IgD-negative memory B cell (primary cell): ENCODE results near the gene LMO7. TPM values are rescaled to one million over a fixed set of nuclear protein-coding genes. Genes with fewer than 3 reads are reported as not detected.
A peak's percentile ranks its signal among the peaks of the same experiment; 100 is the strongest.

Experiments
- H3K27ac Mint-ChIP-seq, 3 donors: one replicate each; pipeline ENCODE4 v1.8.0; 2020 to 2022; ENCODE audit warnings: mild to moderate bottlenecking in 3 of 3, mixed read lengths in 3 of 3, moderate library complexity in 1 of 3
- H3K27me3 Mint-ChIP-seq: one replicate; pipeline ENCODE4 v1.8.0; 2021; ENCODE audit warnings: mixed read lengths
- H3K36me3 Mint-ChIP-seq: one replicate; pipeline ENCODE4 v1.8.0; 2020; ENCODE audit warnings: mild to moderate bottlenecking, mixed read lengths
- H3K4me1 Mint-ChIP-seq, 3 donors: one replicate each; pipeline ENCODE4 v1.8.0; 2020 to 2022; ENCODE audit warnings: mixed read lengths in 3 of 3, mild to moderate bottlenecking in 1 of 3
- H3K4me3 Mint-ChIP-seq, 4 donors: one replicate each; pipeline ENCODE4 v1.8.0; 2020 to 2022; ENCODE audit warnings: mild to moderate bottlenecking in 4 of 4, mixed read lengths in 4 of 4, moderate library complexity in 3 of 4
- H3K9me3 Mint-ChIP-seq, 3 donors: one replicate each; pipeline ENCODE4 v1.8.0; 2020 to 2021; ENCODE audit warnings: mixed read lengths in 3 of 3, mild to moderate bottlenecking in 1 of 3
- polyA plus RNA-seq: library from polyadenylated mRNA; unstranded; fragments of 300-500 nt; fragmentation: Illumina TruSeq; gene quantifications from one replicate; pipeline ENCODE4 v1.2.3, GENCODE V29; 2021

LMO7 gene
- polyA plus RNA-seq, 1 donor from 2014 or later: 6.6 TPM

GRCh38 chr13:75797239-75797638, 161.1 kb downstream of the LMO7 start:
- H3K36me3 Mint-ChIP-seq: peaks cover 4% of the 10 kb centered on the region
- H3K27me3 Mint-ChIP-seq: no peaks in the 10 kb centered on the region
- peaks cover 0 to 1% (median 0%) of the 10 kb centered on the region in 3 donors for H3K4me1 Mint-ChIP-seq
- no peaks in the 10 kb centered on the region for H3K9me3 Mint-ChIP-seq
- H3K4me3 Mint-ChIP-seq: no peak overlapping the region
- H3K27ac Mint-ChIP-seq: no peak overlapping the region

- Mint-ChIP-seq H3K4me1 (peaks cover 0 to 3% (median 0%) of the 10 kb centered on the region in 3 donors), H3K27me3 (no peaks in the 10 kb centered on the region), H3K4me3 (no peak overlapping the region), H3K36me3 (peaks cover 4% of the 10 kb centered on the region), H3K9me3 (no peaks in the 10 kb centered on the region), H3K27ac (no peak overlapping the region)
Measured at GRCh38 chr13:75797719-75798118, 161.6 kb downstream of the LMO7 start.

GRCh38 chr13:75798353-75799255, 162.5 kb downstream of the LMO7 start:
- H3K27me3 Mint-ChIP-seq: no peaks in the 10 kb centered on the region
- peaks cover 3 to 6% (median 6%) of the 10 kb centered on the region in 3 donors for H3K4me1 Mint-ChIP-seq
- H3K4me3 Mint-ChIP-seq: no peak overlapping the region
- H3K9me3 Mint-ChIP-seq: no peaks in the 10 kb centered on the region
- peaks cover 4% of the 10 kb centered on the region for H3K36me3 Mint-ChIP-seq
- H3K27ac Mint-ChIP-seq: no peak overlapping the region

- H3K4me1 Mint-ChIP-seq: peaks cover 3 to 6% (median 6%) of the 10 kb centered on the region in 3 donors
- H3K9me3 Mint-ChIP-seq: no peaks in the 10 kb centered on the region
- H3K4me3 Mint-ChIP-seq: no peak overlapping the region
- H3K36me3 Mint-ChIP-seq: peaks cover 7% of the 10 kb centered on the region
- no peak overlapping the region for H3K27ac Mint-ChIP-seq
- no peaks in the 10 kb centered on the region for H3K27me3 Mint-ChIP-seq
Measured at GRCh38 chr13:75800545-75800944, 164.4 kb downstream of the LMO7 start.

GRCh38 chr13:75801388-75801945, 165.3 kb downstream of the LMO7 start:
- H3K27me3 Mint-ChIP-seq: no peaks in the 10 kb centered on the region
- no peak overlapping the region for H3K4me3 Mint-ChIP-seq
- peaks cover 7% of the 10 kb centered on the region for H3K36me3 Mint-ChIP-seq
- H3K9me3 Mint-ChIP-seq: no peaks in the 10 kb centered on the region
- no peak overlapping the region for H3K27ac Mint-ChIP-seq
- H3K4me1 Mint-ChIP-seq: peaks cover 3 to 6% (median 6%) of the 10 kb centered on the region in 3 donors

GRCh38 chr13:75802161-75802560, 166.0 kb downstream of the LMO7 start:
- Mint-ChIP-seq H3K36me3 (peaks cover 5% of the 10 kb centered on the region), H3K4me1 (peaks cover 3 to 6% (median 6%) of the 10 kb centered on the region in 3 donors), H3K27ac (no peak overlapping the region), H3K4me3 (no peak overlapping the region), H3K27me3 (no peaks in the 10 kb centered on the region), H3K9me3 (no peaks in the 10 kb centered on the region)

GRCh38 chr13:75803164-75803611, 167.1 kb downstream of the LMO7 start:
- Mint-ChIP-seq H3K27ac (peak overlapping the region in 2 of 3 donors; percentile 15 to 43), H3K9me3 (no peaks in the 10 kb centered on the region), H3K36me3 (peaks cover 13% of the 10 kb centered on the region), H3K4me1 (peaks cover 3 to 6% (median 6%) of the 10 kb centered on the region in 3 donors), H3K27me3 (no peaks in the 10 kb centered on the region), H3K4me3 (no peak overlapping the region)

- Mint-ChIP-seq H3K4me1 (peaks cover 3 to 6% (median 6%) of the 10 kb centered on the region in 3 donors), H3K27ac (no peak overlapping the region), H3K36me3 (peaks cover 11% of the 10 kb centered on the region), H3K4me3 (no peak overlapping the region), H3K9me3 (no peaks in the 10 kb centered on the region), H3K27me3 (no peaks in the 10 kb centered on the region)
Measured at GRCh38 chr13:75804054-75804453, 167.9 kb downstream of the LMO7 start.

- Mint-ChIP-seq H3K4me1 (peaks cover 3 to 6% (median 6%) of the 10 kb centered on the region in 3 donors), H3K4me3 (no peak overlapping the region), H3K27ac (no peak overlapping the region), H3K9me3 (no peaks in the 10 kb centered on the region), H3K27me3 (no peaks in the 10 kb centered on the region), H3K36me3 (peaks cover 11% of the 10 kb centered on the region)
Measured at GRCh38 chr13:75804605-75805004, 168.5 kb downstream of the LMO7 start.

- H3K36me3 Mint-ChIP-seq: peaks cover 11% of the 10 kb centered on the region
- H3K9me3 Mint-ChIP-seq: no peaks in the 10 kb centered on the region
- peaks cover 3 to 6% (median 5%) of the 10 kb centered on the region in 3 donors for H3K4me1 Mint-ChIP-seq
- H3K27me3 Mint-ChIP-seq: no peaks in the 10 kb centered on the region
- no peak overlapping the region for H3K27ac Mint-ChIP-seq
- H3K4me3 Mint-ChIP-seq: no peak overlapping the region
Measured at GRCh38 chr13:75806117-75806516, 170.0 kb downstream of the LMO7 start.

GRCh38 chr13:75811361-75811760, 175.2 kb downstream of the LMO7 start:
- Mint-ChIP-seq H3K4me1 (no peaks in the 10 kb centered on the region), H3K36me3 (peaks cover 8% of the 10 kb centered on the region), H3K27ac (no peak overlapping the region), H3K4me3 (no peak overlapping the region), H3K9me3 (no peaks in the 10 kb centered on the region), H3K27me3 (no peaks in the 10 kb centered on the region)

- no peaks in the 10 kb centered on the region for H3K4me1 Mint-ChIP-seq
- H3K27me3 Mint-ChIP-seq: no peaks in the 10 kb centered on the region
- no peak overlapping the region for H3K4me3 Mint-ChIP-seq
- H3K9me3 Mint-ChIP-seq: no peaks in the 10 kb centered on the region
- H3K27ac Mint-ChIP-seq: no peak overlapping the region
- H3K36me3 Mint-ChIP-seq: peaks cover 7% of the 10 kb centered on the region
Measured at GRCh38 chr13:75811841-75812240, 175.7 kb downstream of the LMO7 start.

GRCh38 chr13:75812751-75813181, 176.6 kb downstream of the LMO7 start:
- Mint-ChIP-seq H3K4me3 (no peak overlapping the region), H3K9me3 (no peaks in the 10 kb centered on the region), H3K27ac (no peak overlapping the region), H3K27me3 (no peaks in the 10 kb centered on the region), H3K36me3 (peaks cover 2% of the 10 kb centered on the region), H3K4me1 (no peaks in the 10 kb centered on the region)

- Mint-ChIP-seq H3K27ac (no peak overlapping the region), H3K36me3 (no peaks in the 10 kb centered on the region), H3K4me3 (no peak overlapping the region), H3K27me3 (no peaks in the 10 kb centered on the region), H3K4me1 (no peaks in the 10 kb centered on the region), H3K9me3 (no peaks in the 10 kb centered on the region)
Measured at GRCh38 chr13:75813323-75813722, 177.2 kb downstream of the LMO7 start.

- H3K27me3 Mint-ChIP-seq: no peaks in the 10 kb centered on the region
- no peak overlapping the region for H3K4me3 Mint-ChIP-seq
- peaks cover 13% of the 10 kb centered on the region for H3K36me3 Mint-ChIP-seq
- no peaks in the 10 kb centered on the region for H3K4me1 Mint-ChIP-seq
- H3K9me3 Mint-ChIP-seq: no peaks in the 10 kb centered on the region
- no peak overlapping the region for H3K27ac Mint-ChIP-seq
Measured at GRCh38 chr13:75818179-75818967, 182.2 kb downstream of the LMO7 start.
